Amniotic stem cell (primary cell): ENCODE results near the gene ANGEL2.
"Not testable (repeated sequence)": the region's sequence is repeated elsewhere in the genome, so short reads cannot be mapped to it uniquely, and the experiment has no call there.

Source experiments
- DNase-seq: peaks from one replicate; lab custom pipeline; 2025; lab: John Stamatoyannopoulos, UW

The ANGEL2 gene

DNA sequence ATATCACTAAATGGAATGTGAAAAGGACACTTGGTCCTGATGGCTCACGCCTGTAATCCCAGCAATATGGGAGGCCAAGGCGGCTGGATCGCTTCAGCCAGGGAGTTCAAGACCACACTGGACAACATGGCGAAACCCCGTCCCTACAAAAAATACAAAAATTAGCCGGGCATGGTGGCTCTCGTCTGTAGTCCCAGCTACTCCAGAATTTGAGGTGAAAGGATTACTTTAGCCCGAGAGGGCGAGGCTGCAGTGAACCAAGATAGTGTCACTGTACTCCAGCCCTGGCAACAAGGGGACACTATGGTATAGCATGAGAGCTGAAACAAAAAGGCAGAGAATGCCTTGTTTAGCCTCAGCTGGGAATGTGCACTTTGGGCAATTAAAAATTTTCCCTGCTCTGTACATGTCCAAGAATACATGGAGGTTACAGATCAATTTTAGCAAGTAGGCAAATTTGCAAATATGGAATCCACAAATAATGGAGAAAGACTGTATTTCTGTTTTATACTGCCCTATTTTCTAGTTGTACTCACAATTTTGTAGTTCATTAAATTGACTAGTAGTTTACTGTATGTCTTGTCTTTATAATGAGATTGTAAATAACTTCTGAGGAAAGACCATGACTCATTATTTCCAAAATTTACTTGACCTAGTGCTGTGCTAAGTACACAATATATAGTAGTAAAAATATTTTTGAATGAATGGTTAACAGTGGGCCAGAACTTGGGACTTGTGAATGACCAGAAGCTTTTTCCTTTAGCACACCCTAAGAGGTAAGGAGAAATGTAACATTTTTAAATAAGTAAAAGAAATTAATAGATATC is 2.0 kb upstream of the ANGEL2 start:
- DNase-seq: no peak

DNA sequence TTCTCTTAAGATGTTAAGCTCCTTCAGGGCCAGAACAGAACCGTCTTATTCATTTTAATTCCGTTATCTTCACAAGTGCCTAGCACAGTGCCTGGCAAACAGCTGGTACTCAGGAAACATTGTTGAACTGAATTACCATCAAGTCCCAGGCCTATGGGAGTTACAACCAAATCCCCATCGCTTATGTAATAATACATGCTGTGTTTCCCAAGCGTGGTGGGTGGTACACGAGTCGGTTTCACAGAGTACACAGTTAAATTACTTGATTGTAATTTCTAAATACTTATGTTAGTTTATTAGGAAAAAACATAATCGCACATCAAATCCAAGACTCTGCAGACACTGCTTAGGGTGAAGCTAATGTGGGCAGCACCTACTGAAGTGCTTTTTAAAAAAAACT is 1.0 kb downstream of the ANGEL2 start:
- no peak for DNase-seq

DNA sequence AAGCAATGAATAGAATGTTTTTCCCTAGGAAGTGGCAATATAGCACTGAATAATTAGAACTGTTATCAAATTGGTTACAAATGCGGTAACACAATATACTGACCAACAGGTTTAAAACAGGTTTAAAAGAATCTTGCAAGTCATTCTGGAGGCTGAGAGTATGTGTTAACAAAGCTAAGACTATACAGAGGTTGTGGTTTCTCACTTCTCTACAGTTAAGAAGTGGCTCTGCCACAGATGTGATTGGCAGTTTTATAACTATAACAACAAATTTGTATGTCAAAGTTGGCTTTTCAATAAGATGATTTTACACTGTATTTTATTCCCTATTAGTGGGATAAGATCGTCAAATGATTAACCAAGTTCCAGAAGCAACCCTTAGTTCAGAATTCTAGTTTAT is 7.1 kb downstream of the ANGEL2 start:
- no peak for DNase-seq

DNA sequence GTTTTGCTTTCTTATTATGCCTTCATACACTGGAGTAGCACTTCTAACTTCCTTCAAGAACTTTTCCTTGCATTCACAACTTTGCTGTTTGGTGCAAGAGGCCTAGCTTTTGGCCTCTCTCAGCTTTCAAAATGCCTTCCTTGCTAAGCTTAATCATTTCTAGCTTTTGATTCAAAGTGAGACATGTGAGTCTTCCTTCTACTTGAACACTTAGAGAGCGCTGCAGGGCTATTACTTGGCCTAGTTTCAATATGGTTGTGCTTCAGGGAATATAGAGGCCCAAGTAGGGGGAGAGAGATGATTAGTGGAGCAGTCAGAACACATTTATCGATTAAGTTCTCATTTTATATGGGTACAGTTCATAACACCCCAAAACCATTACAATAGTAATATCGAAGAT is 12.4 kb downstream of the ANGEL2 start:
- DNase-seq: no peak

DNA sequence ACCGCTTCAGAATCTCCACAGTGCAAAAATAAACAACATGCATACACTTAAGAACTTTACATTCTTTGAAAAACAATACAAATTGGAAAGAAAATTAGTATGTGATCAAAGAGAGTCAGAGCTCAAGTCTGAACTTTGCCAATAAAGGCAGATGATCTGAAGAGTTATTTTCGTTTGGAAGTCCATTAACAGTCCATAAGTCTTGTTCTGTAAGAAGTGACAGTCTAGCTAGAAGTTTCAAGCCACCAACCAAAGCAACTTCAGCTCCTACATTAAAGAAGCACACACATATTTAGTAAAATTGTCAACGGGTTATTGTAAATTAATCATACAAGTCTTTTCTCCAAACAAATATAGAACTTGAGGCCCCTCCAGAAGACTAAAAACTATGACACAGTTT is 20.7 kb downstream of the ANGEL2 start:
- no peak for DNase-seq

DNA sequence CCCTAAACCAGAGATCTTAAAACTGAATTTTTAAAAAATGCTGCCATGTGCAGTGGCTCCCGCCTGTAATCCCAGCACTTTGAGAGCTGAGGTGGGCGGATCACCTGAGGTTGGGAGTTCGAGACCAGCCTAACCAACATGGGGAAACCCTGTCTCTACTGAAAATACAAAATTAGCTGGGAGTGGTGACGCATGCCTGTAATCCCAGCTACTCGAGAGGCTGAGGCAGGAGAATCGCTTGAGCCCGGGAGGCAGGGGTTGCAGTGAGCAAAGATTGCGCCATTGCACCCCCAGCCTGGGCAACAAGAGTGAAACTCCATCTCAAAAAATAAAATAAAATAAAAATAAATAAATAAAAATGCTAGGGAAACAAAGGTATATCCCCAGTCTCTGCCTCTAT is 21.7 kb downstream of the ANGEL2 start:
- DNase-seq: not testable (repeated sequence)

DNA sequence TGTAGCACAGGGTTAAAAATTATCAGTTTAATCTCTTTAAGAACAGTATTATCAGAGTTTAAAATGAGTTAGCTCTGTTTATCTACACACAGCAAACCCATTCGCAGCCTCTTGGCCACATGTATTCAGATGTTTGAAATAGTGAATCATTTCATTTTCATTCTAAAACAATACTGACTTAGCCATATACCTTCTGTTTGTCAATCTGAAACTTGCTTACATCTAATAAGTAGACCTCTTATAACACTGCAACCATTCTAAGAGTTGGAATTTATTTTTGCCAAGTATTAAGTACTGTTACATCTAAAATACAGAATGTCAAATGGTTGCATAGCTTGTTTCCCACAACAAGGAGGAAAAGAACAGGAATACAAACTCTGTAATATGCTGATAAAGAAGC is 25.4 kb downstream of the ANGEL2 start:
- DNase-seq: no peak

DNA sequence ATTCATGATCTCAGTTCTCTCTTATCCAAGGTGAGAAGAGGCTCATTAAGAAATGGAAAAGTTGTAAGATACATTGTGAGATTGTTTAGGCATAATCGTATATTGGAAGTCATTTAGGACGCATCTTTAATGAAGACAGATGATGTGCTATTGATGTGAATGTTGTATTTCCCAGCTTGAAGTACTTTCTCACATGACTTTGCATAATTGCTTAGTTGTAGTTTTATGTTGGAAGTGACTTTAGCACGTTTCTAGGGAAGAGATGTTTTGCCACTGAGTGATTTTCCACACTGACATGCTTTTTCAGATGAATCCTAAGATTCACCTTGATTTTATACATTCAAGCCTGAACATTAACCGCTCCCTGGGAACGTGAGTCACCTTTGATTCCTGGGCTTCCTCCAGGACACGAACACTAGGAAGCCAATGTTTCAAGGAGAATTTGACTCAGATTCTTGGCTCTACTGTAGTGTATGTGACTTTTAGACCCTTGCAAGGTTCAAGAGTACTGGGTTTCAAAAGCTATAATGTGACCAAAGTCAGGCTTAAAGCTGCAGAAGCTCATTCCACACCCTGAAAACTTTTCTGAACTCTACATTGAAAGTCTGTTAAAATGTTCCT is 27.9 kb downstream of the ANGEL2 start:
- DNase-seq: no peak

DNA sequence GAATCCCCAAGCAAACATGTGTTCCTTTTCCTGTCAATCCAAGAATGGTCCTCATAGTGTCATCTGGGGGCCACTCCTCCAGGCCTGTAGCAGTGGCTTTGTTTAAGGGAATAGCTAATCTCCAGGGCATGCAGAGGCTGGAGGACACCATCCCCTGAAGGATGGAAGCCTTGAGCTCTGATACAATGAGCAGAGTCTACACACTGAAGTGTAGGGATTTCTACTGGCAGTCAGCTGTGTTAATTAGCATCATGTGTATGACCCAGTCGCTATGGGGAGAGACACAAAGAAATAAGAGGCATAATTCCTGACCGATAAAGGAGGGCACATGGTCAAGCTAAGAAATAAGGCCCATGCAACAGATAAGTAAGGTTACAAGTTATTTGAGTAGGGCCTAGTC is 29.1 kb downstream of the ANGEL2 start:
- no peak for DNase-seq

DNA sequence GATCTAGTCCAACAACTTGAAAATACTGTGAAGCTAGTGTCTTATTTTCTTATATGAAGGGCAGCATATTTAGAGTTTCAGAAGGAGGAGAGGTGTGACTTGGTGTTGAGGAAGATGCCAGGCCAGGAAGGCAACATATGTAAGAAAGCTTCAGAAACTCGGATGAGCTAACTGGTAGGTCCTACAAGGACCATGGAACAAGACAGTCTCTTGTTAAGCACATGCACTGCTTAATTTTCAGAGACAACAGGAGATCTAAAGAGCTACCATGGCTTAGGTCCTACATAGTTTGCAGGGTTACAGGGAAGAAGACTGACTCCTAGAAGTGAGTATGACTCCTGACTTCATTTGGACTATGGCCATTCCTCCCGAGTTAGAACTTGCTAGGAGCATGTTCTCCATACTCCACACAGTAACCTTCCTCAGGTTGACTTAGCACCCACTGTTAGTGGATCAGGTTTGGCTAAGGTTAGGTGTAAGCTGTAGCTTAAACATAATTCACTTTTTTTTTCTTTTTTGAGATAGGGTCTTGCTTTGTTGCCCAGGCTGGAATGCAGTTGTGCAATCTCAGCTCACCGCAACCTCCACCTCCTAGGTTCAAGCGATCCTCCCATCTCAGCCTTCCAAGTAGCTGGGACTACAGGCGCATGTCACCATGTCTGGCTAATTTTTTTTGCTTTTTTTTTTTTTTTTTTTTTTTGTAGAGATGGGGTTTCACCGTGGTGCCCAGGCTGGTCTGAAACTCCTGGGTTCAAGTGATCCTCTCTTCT is 31.0 kb downstream of the ANGEL2 start:
- DNase-seq: no peak

DNA sequence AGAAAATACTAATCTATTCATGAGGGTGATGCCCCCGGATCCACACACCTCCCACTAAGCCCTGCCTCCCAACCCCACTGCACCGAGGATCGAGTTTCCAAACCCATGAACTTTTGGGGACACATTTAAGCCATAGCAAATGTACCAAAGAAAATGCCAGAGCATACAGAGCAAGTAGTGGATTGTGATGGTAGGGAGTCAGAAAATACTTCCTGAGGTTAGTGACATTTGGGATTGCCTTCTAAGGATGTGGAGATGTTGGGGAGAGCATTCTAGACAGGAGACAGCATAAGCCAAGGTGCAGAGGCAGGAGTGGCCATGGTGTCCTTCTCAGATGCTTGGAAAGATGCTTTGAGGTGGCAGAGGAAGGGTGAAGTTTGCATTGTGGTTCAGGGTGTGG is 32.2 kb downstream of the ANGEL2 start:
- no peak for DNase-seq

DNA sequence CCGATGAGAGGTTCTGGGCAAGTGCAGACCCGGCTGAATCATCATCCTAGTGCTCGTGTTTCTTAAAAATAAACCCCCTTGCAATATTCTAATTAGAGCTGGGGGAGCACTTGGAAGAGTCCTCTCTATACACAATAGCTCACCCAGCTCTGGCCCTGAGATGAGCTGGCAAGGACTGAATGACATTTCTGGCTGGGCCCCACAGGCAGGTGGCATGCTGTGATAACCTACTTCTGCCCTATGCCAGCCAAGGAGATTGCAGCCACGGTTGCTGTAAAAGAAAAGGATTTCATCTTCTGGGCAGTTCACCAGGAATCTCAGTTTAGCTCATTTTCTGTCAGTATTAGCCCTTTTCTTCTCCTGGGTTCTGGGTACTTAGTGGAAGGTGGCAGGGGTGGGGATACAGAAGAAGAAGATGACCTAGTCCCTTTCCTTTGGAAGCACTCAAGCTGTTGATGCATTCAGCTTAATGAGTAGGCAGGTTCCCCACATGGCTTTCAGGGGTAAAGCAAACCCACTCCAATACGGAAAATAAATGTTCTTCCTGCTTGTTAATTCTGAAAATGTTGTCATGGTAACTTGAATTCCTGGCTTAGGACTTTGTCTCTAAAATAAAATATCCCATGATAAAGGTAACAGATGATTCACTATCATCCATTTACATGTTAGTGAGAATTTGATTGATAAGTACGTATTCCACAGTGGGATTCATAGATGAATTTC is 33.1 kb downstream of the ANGEL2 start:
- no peak for DNase-seq

DNA sequence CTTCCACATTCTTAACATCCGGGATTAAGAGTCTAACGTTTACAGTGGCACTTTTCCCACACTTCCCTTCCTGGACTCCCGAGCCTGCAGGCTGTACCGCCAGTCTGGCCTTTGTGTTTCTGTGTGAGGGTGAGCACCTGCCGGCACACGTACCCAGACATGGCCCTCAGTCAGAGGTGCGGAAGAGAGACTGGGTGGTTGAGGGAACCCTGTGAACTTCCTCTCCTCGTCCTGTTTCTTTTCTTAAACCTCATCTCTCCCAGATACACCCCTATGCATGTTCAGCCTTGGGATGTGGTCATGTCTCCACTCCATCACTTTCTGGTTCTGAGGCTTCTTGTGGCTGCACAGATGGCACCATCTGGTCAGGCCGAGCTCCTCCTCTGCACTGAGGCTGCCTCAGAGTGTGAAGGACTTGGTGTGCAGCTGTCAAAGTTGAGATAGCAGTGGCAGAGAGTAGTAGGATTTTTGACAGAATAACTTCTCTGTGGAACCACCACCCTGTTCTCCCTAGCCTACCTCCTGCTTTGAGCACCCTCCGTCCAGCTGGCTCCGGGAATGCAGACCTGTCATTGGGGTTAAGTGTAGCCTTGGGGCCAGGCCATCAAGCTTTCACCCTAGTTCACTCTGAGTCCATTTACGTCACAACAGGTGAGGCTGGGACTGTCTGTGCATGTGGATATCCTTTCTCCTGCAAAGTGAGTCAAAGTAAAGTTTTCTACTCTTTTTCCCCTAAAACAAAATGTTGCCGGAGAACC is 33.9 kb downstream of the ANGEL2 start:
- no peak for DNase-seq

DNA sequence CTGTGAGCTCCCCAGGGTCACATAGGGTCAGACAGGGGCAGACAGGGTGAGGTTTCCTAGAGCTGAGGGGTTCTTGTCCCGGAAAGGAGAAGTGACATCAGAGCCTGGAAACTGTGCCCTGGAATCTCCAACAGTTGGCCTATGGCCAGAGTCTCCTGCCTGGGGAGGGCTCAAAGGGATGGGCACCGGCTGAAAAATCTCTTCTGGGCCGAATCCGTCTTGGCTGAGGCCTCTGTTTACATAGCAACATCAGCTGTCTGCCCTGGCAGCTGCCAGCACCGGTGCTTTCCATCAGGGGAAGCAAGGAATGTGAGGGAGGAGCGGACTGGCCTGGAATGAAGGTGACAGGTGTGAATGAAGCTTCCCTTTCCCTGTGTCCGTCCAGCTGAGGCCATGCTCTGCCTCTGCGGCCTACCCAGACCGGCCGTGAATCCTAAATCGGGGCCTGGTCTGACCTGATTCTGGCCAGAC is 34.6 kb downstream of the ANGEL2 start:
- DNase-seq: no peak

DNA sequence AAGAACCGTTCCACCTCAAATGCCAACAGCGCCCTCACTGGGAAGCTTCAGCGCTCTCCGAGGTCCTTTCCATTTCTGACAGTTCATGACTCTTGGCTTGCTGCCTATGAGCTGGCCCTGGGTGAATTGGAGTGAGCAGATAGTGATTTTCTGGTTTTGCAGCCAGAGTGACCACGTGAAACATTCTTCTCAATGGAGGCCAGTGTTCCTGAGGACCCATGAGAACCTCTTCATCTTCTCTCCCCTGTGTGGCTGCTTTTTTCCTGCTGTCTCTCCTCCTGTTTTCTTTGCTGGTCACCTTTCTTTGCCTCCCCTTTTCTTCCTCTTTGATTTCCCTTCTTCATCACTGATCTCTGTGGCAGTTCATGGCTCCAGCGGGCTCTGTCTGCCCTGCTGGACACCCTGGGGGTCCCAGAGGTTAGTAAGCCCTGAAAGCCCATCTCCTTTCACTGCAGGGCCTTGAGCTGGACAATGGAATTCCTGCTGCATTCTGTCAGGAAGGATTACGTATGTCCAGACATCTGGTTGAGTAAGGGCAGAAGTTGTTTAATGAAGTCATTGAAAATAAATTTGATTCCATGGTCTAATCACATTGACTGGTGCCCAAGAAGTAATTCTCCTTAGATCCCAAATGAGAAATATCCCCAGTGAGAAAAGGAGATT is 35.4 kb downstream of the ANGEL2 start:
- no peak for DNase-seq

DNA sequence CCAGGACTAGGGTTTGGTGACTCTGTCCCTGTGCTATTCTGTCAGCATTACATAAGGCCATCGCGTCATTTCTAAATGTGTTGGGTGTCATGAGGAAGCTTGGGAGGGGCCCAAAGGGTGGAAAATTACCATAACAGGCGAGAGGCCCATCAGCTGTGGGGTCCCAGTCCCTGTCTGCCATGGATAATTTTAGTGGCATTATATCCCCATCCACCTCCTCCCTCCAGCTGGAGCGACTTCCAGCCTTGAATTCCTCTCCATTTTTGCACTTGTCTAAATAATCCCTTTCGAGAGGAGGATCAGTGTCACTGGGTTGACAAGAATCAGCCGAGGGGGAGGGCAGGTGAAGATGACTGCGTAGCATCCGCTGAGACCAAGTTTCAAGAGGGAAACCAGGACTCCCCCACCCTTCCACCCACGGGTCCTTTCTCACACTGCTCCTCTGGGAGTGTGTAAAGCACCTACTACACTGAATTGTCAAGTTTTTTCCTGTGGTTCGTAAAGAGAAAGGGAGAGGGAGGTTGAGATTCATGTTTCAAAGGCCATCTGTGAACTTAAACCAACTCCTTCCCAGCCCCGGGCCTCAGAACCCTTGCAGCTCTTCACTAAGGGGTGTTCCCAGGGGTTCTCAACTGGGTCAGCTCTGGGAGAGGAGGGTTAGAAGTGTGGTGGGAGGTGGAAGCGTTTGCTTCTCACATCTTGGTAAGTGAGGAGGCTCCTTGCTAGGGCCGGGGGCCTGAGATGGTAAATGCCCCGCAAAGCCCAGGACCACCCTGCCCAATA is 36.1 kb downstream of the ANGEL2 start:
- DNase-seq: no peak

DNA sequence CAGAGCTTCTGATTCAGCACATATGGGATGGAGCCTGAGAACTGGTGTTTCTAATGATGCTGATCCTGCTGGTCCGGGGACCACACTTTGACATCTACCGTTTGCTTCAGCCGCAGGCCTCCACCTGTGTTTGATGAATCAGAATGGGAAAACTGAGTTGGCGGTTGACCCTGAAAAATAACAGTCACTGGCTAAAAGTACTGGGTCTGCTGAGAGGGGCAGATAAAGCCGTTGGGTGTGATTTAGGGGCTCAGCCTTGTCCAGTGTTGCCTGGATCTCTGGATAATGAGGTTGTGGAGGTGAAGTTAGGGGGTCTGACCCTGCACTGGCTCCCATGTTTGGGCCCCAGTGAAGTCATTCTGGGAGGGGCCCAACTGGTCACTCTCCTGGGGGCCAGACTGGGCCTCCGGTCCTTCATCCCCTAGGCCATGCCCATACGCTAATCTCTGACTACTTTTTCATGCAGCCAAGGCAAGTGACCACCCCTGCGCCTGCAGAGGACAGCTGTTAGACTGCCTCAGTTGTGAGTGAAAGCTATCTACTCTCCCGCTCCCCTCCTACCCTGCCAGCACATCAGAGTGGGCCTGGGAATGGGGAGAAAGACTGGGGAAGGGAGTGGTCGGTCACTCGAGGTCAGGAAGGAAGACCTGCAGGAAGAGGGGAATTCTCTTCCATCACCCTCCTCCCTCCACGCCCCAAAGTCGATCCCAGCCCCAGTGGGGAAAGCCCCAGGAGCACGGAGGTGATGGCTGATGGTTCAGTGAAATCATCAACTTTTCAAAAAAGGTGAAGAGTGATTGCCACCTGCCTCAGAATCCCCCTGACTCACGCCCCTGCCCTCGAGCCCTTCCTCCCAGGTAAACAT is 37.7 kb downstream of the ANGEL2 start:
- no peak for DNase-seq

DNA sequence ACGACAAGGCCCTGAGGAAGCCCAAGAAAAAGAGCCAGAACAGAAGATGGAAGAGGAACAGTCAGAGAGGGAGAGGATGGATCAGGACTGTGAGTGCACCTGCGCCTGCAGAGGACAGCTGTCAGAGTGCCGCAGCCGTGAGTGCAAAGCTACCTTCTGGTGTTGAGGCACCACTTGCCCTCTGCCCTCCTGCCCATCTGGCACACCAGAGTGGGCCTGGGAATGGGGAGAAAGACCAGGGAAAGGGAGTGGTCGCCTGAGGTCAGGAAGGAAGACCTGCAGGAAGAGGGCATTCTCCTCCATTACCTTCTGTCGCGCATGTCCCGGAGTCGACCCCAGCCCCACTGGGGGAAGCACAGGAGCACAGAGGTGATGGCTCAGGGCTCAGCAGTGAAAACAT is 39.1 kb downstream of the ANGEL2 start:
- DNase-seq: no peak
